Stimulated activated CD4-positive, alpha-beta T cell treated with anti-CD3 and anti-CD28 coated beads, Interleukin-1b, Interleukin-23, amount 100 ng/mL, for 4 hours (primary cell): ENCODE results near the gene CARMIL3.
"Not testable (repeated sequence)": the region's sequence is repeated elsewhere in the genome, so short reads cannot be mapped to it uniquely, and the experiment has no call there.

Source experiments
- DNase-seq, 2 donors: peaks; one replicate each; pipeline ENCODE4 v3.0.0-alpha.2; 2020; ENCODE audit warnings: low read depth in 2 of 2

CARMIL3 gene, protein sequence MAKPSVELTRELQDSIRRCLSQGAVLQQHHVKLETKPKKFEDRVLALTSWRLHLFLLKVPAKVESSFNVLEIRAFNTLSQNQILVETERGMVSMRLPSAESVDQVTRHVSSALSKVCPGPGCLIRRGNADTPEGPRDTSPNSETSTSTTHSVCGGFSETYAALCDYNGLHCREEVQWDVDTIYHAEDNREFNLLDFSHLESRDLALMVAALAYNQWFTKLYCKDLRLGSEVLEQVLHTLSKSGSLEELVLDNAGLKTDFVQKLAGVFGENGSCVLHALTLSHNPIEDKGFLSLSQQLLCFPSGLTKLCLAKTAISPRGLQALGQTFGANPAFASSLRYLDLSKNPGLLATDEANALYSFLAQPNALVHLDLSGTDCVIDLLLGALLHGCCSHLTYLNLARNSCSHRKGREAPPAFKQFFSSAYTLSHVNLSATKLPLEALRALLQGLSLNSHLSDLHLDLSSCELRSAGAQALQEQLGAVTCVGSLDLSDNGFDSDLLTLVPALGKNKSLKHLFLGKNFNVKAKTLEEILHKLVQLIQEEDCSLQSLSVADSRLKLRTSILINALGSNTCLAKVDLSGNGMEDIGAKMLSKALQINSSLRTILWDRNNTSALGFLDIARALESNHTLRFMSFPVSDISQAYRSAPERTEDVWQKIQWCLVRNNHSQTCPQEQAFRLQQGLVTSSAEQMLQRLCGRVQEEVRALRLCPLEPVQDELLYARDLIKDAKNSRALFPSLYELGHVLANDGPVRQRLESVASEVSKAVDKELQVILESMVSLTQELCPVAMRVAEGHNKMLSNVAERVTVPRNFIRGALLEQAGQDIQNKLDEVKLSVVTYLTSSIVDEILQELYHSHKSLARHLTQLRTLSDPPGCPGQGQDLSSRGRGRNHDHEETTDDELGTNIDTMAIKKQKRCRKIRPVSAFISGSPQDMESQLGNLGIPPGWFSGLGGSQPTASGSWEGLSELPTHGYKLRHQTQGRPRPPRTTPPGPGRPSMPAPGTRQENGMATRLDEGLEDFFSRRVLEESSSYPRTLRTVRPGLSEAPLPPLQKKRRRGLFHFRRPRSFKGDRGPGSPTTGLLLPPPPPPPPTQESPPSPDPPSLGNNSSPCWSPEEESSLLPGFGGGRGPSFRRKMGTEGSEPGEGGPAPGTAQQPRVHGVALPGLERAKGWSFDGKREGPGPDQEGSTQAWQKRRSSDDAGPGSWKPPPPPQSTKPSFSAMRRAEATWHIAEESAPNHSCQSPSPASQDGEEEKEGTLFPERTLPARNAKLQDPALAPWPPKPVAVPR (N-terminal part only)

DNA sequence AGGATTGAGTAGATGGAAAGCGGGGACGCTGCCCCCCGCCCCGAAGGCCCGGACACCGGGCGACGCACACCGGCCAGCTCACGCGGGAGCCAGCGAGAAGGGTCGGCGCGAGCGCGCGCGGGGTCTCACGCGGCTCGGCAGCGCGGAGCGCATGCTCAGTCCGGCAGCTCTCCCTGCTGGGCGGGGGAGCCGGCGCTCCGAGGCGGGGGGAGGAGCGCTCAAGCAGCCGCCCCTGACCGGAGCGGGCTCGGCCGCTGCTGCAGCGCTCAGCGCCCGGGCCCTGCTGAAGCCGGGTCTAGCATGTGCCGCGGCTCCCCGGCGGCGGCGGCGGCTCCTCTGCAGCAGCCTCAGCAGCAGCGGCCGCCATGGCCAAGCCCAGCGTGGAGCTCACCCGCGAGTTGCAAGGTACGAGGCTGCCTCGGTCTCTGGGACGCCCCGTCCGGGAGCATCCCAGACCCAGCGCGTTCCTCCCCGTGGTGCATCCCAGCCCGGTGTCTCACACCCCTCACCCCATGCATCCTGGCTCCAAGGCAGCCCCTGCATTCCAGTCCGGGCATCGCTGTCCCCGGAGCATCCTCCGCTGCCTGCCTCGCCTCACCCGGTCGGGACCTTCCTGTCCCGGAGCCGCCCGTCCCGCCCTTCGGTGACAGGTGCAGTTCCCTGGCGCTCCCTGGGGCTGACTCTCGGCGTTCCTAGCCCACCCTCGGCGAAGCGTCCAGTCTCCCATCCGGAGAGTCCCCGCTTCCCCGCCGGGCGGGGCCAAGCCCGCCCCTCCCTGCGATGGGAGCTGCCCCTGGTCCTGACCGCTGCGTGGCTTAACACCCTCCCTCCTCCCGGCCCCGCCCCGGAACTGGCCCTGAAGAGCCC lies at the start of gene CARMIL3:
CARMIL3 (plus strand) TSS at position 221 of the 867 bp plus-strand sequence; CDS start at position 366, 145 bp downstream.
- peak; percentile 39 to 59 for DNase-seq

DNA sequence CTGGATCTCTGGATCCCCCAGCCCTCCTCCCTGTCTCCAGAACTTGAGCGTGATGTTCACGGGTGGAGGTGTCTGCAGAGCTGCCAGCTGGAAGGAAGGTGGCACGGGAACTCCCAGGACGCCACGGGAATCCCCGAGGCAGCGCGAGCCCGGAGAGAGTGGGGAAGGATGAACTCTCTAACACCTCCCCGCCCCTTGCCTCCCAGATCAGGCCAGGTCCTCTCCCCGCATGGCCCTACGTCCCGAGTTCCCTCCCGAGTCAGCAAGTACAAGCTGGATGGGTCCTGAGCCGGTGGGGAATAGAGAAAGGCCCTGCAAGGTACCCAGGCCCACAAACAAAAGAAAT lies 45.4 kb upstream of the CARMIL3 start:
- not testable (repeated sequence) for DNase-seq

DNA sequence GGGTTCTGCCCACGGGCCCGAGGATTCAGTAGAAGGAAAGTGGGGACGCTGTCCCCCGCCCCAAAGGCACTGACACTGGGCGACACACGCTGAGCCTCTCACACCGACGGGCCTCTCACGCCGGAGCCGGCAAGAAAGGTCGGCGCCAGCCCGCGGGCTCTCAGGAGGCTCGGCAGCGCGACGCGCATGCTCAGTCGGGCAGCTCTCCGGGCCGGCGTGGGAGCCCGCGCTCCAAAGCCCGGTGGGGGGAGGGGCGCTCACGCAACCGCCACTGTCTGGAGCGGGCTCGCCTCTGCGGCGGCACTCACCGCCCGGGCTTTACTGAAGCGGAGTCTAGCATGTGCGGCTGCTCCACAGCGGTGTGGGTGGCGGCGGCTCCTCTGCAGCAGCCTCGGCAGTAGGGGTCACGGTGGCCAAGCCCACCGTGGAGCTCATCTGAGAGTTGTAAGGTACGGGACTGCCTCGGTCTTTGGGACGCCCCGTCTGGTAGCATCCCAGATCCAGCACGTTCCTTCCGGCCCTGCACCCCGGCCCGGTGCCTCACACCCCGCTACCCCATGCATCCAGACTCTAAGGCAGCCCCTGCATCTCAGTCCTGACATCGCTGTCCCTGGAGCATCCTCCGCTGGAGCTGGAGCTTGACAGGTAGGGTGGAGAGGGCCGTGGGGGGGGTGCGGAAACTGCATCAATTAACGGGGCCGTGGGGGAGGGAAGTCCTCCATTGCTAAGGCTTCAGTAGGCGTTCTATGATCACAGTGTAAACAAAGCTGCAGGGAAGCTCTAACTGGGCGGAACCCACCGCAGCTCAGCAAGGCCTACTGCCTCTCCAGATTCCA lies 44.8 kb upstream of the CARMIL3 start:
- DNase-seq = peak; percentile 42 to 70

GRCh38 chr14:24011051-24011450 lies 40.8 kb upstream of the CARMIL3 start:
- no peak for DNase-seq

DNA sequence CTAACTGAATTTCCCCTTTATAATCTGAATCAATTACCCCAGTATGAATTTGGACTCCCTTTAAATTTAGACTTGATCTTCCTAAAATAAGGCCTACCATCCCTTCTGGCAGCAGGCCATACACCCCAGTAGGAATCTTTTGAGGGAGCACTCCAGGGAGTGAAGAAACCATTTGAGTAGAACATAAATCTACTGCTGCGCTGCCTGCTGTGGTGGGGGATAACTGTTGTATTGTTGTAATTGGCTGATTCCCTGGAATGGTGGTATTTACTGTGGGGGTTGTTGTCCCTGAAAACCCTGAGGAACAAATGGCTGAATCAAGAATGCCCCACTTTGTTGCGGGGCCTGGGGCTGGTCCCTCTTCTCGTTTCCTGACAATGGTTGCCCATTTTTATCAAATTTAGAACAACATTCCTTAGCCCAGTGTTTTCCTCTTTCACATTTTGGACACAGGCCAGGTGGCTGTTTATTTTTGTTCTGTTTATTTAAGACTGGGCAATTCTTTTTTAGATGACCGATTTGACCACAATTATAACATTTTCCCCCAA lies 39.0 kb upstream of the CARMIL3 start:
- DNase-seq = not testable (repeated sequence)

DNA sequence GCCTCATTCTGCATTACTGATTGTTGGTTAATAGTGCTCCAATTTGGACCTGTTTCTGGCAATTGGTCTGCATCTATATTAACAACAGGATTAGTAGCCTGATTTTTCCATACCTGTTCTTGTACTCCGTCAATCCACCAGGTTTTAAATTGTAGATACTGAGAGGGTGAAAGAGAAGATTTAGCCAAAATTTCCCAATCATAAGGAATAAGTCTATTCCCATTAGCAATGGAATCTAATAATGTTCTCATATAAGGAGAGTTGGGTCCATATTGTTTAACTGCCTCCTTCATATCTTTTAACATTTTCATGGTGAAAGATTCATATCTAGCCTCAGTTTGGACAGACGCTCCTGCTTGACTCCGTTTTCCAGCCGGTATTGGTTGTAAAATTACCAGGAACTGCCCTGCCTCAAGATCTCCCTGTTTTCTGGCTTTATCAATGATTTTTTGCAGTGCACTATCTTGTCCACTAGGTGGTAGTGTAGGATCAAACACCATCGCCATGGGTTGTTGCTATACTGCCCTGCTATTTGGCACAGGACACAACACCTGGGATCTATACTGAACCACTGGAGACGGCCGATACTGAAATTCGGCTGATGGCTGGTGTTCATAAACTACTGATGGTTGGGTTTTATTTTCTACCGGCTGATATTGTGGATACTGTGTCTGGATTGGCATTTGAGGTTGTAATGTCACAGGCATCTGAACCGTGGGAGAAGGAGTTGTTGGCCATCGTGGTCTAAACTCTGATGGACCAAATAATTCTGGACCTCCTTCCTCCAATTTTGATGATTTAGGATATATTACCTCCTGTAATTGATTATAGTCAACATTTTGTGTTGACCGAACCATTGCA lies 37.9 kb upstream of the CARMIL3 start:
- peak in 1 of 2 donors; percentile 48 for DNase-seq

DNA sequence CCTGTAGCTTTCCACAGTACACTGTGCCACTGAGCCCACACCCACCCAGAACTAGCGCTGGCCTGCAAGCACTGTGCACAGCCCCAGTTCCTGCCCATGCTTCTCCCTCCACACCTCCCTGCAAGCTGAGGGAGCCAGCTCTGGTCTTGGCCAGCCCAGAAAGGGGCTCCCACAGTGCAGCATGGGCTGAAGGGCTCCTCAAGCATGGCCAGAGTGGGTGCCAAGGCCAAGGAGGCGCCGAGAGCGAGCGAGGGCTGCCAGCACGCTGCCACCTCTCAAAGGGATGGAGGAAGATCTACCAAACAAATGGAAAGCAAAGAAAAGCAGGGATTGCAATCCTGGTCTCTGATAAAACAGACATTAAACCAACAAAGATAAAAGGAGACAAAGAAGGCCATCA lies 36.1 kb upstream of the CARMIL3 start:
- not testable (repeated sequence) for DNase-seq

DNA sequence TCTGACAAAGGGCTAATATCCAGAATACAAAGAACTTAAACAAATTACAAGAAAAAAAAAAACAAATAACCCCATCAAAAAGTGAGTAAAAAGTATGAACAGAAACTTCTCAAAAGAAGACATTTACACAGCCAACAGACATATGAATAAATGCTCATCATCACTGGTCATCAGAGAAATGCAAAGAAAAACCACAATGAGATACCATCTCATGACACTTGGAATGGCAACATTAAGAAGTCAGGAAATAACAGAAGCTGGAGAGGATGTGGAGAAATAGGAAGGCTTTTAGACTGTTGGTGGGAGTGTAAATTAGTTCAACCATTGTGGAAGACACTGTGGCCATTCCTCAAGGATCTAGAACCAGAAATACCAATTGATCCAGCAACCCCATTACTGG lies 32.8 kb upstream of the CARMIL3 start:
- DNase-seq = not testable (repeated sequence)

GRCh38 chr14:24019944-24020343 lies 31.9 kb upstream of the CARMIL3 start:
- not testable (repeated sequence) for DNase-seq

- DNase-seq = not testable (repeated sequence)
Measured at GRCh38 chr14:24020520-24020919, 31.3 kb upstream of the CARMIL3 start.

DNA sequence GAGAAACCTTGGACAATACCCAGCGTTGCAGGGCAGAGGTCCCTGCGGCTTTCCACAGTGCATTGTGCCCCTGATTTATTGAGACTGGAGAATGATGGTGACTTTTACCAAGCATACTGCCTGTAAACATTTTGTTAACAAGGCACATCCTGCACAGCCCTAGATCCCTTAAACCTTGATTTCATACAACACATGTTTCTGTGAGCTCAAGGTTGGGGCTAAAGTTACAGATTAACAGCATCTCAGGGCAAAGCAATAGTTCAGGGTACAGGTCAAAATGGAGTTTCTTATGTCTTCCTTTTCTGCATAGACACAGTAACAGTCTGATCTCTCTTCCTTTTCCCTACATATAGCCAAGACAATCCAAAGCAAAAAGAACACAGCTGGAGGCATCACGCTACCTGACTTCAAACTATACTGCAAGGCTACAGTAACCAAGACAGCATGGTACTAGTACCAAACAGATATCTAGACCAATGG lies 26.8 kb upstream of the CARMIL3 start:
- not testable (repeated sequence) for DNase-seq

DNA sequence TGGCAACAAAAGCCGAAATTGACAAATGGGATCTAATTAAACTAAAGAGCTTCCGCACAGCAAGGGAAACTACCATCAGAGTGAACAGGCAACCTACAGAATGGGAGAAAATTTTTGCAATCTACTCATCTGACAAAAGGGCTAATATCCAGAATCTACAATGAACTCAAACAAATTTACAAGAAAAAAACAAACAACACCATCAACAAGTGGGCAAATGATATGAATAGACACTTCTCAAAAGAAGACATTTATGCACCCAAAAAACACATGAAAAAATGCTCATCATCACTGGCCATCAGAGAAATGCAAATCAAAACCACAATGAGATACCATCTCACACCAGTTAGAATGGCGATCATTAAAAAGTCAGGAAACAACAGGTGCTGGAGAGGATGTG lies 22.1 kb upstream of the CARMIL3 start:
- DNase-seq = not testable (repeated sequence)

DNA sequence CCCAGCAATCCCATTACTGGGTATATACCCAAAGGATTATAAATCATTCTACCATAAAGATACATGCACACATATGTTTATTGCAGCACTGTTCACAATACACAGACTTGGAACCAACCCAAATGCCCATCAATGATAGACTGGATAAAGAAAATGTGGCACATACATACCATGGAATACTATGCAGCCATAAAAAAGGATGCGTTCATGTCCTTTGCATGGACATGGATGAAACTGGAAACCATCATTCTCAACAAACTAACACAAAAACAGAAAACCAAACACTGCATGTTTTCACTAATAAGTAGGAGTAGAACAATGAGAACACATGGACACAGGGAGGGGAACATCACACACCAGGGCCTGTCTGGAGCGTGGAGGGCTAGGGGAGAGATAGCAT lies 20.5 kb upstream of the CARMIL3 start:
- not testable (repeated sequence) for DNase-seq

DNA sequence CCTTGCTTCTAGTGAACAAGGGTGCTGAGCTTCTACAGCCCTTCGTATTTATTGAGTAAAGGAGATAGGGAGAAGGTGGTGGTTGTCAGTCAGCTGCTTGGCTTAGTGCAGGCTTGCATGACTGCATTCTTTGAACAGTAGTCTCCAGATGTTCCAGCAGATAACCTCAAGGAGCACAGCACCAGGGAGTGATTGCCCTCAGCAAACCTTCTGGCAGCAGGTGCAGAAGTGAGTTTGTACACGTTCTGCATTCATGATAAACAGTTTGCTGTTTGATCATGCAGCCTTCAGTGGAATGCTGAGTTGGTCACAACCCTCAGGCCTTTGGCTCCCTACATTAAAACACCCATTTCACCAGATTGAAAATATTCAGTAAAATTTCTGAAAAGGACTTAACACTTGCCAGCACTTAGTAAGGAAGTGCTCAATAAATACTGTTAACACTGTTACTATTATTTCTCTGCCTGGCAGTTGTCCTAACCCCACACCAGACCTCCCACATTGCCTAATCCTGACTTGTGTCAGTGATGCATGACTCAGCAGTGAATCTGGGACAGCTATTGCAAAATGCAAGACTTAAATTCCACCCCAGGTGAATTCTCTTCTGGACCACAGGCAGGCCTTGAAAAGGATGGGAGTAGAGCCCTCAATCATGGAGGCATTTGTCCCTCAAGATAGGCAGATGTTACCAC lies 18.9 kb upstream of the CARMIL3 start:
- no peak for DNase-seq

DNA sequence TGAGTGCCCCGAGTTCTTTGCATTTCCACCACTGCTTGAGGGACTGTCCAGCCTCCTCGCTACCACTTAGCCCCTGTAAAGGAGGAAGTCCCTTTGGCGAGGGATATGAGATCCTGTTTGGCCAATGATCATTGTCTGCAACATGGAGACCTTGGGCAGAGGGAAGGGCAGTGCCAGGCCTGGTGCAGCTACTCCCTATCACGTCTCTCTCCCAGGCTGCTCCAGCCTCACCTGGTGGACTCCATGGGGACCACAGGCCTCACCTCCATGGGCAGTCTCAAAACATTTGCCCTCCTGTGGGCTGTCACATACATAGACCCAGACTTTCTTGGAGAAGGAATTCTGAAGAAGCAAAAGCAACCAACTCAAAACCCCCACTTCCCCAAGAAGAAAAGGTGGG lies 16.0 kb upstream of the CARMIL3 start:
- not testable (repeated sequence) for DNase-seq

DNA sequence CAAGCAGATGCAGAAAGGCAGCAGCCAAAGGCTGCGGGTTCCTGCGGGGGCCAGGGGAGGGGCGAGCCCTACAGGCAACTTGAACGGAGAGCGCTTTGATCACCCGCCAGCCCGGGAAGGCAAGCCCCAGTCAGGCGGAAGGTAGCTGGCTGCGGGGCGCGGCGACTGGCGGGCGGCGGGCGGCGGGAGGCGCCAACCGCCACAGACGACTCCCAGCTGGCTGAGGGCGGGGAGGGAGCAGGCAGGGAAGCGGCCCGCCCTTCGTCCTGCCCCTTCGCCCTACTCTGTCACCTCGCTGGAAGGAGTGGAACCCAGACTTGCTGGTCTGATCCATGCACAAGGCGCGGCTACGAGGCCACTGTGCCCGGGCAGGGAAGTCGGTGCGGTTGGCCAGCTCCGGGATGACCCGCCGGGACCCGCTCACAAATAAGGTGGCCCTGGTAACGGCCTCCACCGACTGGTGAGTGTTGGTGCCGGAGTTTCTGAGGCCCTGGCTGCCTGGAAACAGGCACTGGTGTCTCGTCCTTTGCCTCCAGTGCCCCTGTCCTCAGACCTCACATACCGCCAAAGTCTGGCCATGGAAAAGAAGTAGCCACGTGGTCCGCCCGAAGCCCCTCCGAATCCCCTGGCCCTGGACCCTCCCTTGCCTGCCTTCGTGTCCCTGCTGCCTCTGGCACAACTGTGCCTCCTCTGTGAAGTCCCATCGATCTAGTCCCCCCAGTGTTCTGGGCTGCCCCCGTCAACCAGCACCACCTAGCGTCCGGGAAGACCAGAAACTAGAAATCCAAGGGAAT lies 15.4 kb upstream of the CARMIL3 start:
- peak; percentile 53 to 56 for DNase-seq
